Thyroid gland (tissue), 4 donors: ENCODE data around the gene KMT2D.

Experiments
- POLR2A ChIP-seq, 2 donors: fragments of 450-650 bp; IDR thresholded peaks; one replicate each; pipeline ENCODE4 v1.6.1; 2017; ENCODE audit warnings: antibody characterized with exemption in 2 of 2, mild to moderate bottlenecking in 2 of 2, moderate library complexity in 1 of 2
- TF ChIP-seq, protein P1 (sequence below), 6 experiments: fragments of 200-600 bp in 3 of 6; fragments of 450-650 bp in 3 of 6; sonication (generic) in 3 of 6; IDR thresholded peaks; one replicate each; pipeline ENCODE4 v1.5.1; 2016 to 2019; ENCODE audit warnings: antibody characterized with exemption in 6 of 6, mild to moderate bottlenecking in 2 of 6, inconsistent platforms in 1 of 6, moderate library complexity in 1 of 6

DNA sequence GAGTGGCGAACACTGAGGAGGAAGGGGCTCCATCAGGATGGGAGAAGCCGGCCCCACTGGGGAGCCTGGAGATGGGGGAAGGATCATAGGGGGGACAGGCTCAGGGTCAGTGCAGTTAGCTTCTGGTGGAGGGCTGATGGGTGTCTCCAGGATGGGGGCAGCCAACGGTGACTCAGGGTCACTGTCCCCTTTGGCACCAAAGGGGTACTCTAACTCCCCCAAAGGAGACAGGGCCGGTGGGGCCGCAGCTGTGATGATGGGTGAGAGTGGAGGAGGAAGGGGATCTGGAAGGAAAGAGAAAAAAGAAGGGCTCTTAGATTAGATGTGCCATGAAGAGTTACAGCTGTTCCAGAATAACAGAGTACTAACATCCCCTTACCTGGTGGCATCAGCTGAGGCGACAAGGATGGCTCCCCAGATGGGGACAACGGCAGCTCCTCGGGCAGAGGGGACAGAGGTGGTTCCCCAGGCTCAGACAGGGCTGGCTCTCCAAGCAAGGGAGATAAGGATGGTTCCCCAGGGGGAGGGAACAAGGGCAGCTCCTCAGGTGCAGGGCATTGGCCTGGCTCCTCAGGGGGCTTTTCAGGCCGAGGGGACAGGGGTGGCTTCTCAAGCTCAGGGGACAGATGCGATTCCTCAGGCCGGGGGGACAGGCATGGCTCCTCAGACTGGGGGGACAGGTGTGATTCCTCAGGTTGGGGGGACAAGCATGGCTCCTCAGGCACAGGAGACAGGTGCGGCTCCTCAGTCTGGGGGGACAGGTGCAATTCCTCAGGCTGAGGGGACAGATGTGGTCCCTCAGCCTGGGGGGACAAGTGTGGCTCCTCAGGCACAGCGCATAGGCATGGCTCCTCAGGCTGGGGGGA lies 9.9 kb downstream of the KMT2D start:
- no peak for TF ChIP-seq POLR2A (IDR thresholded peaks at IDR 0.05)
- TF ChIP-seq, protein P1, sequence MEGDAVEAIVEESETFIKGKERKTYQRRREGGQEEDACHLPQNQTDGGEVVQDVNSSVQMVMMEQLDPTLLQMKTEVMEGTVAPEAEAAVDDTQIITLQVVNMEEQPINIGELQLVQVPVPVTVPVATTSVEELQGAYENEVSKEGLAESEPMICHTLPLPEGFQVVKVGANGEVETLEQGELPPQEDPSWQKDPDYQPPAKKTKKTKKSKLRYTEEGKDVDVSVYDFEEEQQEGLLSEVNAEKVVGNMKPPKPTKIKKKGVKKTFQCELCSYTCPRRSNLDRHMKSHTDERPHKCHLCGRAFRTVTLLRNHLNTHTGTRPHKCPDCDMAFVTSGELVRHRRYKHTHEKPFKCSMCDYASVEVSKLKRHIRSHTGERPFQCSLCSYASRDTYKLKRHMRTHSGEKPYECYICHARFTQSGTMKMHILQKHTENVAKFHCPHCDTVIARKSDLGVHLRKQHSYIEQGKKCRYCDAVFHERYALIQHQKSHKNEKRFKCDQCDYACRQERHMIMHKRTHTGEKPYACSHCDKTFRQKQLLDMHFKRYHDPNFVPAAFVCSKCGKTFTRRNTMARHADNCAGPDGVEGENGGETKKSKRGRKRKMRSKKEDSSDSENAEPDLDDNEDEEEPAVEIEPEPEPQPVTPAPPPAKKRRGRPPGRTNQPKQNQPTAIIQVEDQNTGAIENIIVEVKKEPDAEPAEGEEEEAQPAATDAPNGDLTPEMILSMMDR (IDR thresholded peaks at IDR 0.05) = no peak
